Karpas-422 (cell line): ENCODE measurements around the gene BTBD7. TPM values are rescaled to one million over a fixed set of nuclear protein-coding genes. Genes with fewer than 3 reads are reported as not detected.
"Not testable (repeated sequence)": the region's sequence is repeated elsewhere in the genome, so short reads cannot be mapped to it uniquely, and the experiment has no call there.

Experiments
- DNase-seq: peaks from one replicate; pipeline ENCODE4 v3.0.0-alpha.2; 2015
- H2AFZ ChIP-seq: fragments of 200-600 bp; sonication (generic); 2 replicates; pipeline ENCODE4 v1.6.1; 2014; ENCODE audit warnings: antibody characterized with exemption, low read length, mixed read lengths
- H3K27ac ChIP-seq: fragments of 200-600 bp; sonication (generic); 2 replicates; pipeline ENCODE4 v1.5.1; 2014; ENCODE audit warnings: mild to moderate bottlenecking, low read length, moderate library complexity
- H3K27me3 ChIP-seq: fragments of 200-600 bp; sonication (generic); 2 replicates; pipeline ENCODE4 v1.6.1; 2014; ENCODE audit warnings: low read length, mixed read lengths
- H3K36me3 ChIP-seq: fragments of 200-600 bp; sonication (generic); 2 replicates; pipeline ENCODE4 v1.6.1; 2014; ENCODE audit warnings: low read length, mixed read lengths; ENCODE audit not compliant: insufficient read depth
- H3K4me1 ChIP-seq: fragments of 200-600 bp; sonication (generic); 2 replicates; pipeline ENCODE4 v1.6.1; 2014; ENCODE audit warnings: mild to moderate bottlenecking, low read length, mixed read lengths
- H3K4me2 ChIP-seq: fragments of 200-600 bp; sonication (generic); 2 replicates; pipeline ENCODE4 v1.6.1; 2014; ENCODE audit warnings: low read length, low read depth, mild to moderate bottlenecking; ENCODE audit not compliant: poor library complexity, severe bottlenecking
- H3K4me3 ChIP-seq: fragments of 200-600 bp; sonication (generic); 2 replicates; pipeline ENCODE4 v1.5.1; 2014; ENCODE audit warnings: mild to moderate bottlenecking, antibody characterized with exemption, low read length, mixed read lengths
- H3K79me2 ChIP-seq: fragments of 200-600 bp; sonication (generic); 2 replicates; pipeline ENCODE4 v1.6.1; 2014; ENCODE audit warnings: mild to moderate bottlenecking, low read length, mixed read lengths
- H3K9ac ChIP-seq: fragments of 200-600 bp; sonication (generic); 2 replicates; pipeline ENCODE4 v1.6.0; 2014; ENCODE audit warnings: low read length
- H3K9me2 ChIP-seq: fragments of 200-600 bp; sonication (generic), shearing (Covaris generic); replicated peaks from 2 replicates; pipeline ENCODE4 v1.6.0; 2014; ENCODE audit warnings: mild to moderate bottlenecking, low read length, moderate library complexity; ENCODE audit not compliant: insufficient read depth
- H3K9me3 ChIP-seq: fragments of 300-700, 200-600 bp; sonication (generic); 2 replicates; pipeline ENCODE4 v1.6.1; 2014; ENCODE audit warnings: low read length, mixed read lengths
- H4K20me1 ChIP-seq: fragments of 200-600 bp; sonication (generic); 2 replicates; pipeline ENCODE4 v1.6.1; 2014; ENCODE audit warnings: mild to moderate bottlenecking, antibody characterized with exemption, low read length, low read depth; ENCODE audit not compliant: insufficient read depth
- total RNA-seq: library from RNA; depleted of rRNA; stranded (reverse); fragments of >200 nt; shearing (Covaris generic); gene quantifications from 2 replicates; pipeline ENCODE4 v1.2.3, GENCODE V29; 2014; ENCODE audit warnings: low replicate concordance

BTBD7 gene
- total RNA-seq, 1 experiment from 2014 or later = 27.4 TPM

DNA sequence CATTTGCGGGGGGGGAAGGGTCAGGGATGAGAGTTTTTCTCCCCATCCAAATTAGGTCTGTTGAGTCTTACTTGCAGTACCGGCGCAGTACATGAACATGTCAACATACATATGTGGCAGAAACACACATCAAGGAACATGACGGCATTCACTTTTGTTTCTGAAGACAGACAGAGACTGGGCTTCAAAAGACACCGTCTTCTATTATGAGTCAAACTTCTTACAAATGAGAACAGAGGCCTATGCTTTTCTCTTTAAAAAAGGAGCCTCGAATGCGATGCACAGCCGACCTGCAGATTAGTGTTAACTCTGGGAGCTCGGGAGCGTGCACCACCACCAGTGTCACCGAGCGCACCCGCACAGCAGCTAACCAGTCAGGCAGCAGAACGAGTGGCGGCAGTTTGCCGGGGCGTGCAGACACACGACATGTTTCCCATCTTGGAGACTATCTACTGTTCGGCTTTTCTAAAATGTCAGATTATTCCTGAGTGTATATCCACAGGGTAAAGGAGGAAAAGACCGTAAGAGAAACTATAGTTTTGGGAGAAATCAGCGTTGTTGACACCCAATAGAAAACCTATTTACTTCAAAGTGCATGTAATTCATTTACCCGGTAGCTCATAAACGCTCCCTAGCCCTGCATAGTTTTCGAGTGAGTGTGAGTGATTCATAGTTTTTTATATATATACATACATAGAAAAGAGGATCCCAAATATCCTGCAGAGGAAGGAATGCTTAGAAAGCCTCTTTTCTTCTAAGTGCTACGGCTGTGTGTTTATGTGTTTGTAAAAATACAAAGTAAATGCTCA is 92.8 kb downstream of the BTBD7 start:
- Histone ChIP-seq H3K36me3 (peaks cover 17% of the 10 kb centered on the region; the same call in 1 of the 2 replicates), H3K27me3 (no peaks in the 10 kb centered on the region), H3K27ac (no peak overlapping the region), H3K9me2 (no peaks in the 10 kb centered on the region), H3K4me3 (no peak overlapping the region), H3K9ac (no peak overlapping the region), H3K4me2 (no peak overlapping the region), H3K4me1 (no peaks in the 10 kb centered on the region), H3K79me2 (no peaks in the 10 kb centered on the region), H3K9me3 (no peaks in the 10 kb centered on the region), H4K20me1 (no peaks in the 10 kb centered on the region), H2AFZ (no peak overlapping the region)
- DNase-seq = no peak

DNA sequence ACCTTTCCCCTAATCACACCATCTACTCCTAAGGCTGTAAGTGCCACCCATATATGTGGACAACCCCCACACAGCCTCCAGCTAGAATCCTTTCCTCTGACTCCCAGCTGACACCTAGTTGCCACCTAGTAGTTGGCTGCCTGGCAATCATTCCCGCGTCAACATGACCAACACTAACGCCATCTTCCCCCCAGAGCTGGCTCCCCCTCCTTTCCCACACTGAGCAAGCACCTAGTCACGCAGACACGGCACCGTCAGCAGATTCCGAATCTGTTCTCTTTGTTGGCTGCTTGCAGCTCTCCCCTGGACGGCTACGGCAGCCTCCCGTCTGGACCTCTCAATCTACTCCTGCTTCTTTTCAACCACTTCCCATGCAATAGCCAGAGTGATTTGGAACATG is 98.0 kb downstream of the BTBD7 start:
- no peak for DNase-seq
- 0 out of 2 replicates have a peak, but pooled peaks cover 1% of the 10 kb centered on the region for H3K36me3 ChIP-seq
- no peaks in the 10 kb centered on the region for H3K79me2 ChIP-seq
- no peaks in the 10 kb centered on the region; the same call in 1 of the 2 replicates for H4K20me1 ChIP-seq
- H3K9me2 ChIP-seq = no peaks in the 10 kb centered on the region
- no peak overlapping the region for H3K27ac ChIP-seq
- no peak overlapping the region for H2AFZ ChIP-seq
- H3K4me1 ChIP-seq = no peaks in the 10 kb centered on the region
- no peak overlapping the region for H3K4me3 ChIP-seq
- no peaks in the 10 kb centered on the region for H3K27me3 ChIP-seq
- no peak overlapping the region for H3K9ac ChIP-seq
- no peaks in the 10 kb centered on the region for H3K9me3 ChIP-seq
- H3K4me2 ChIP-seq = no peak overlapping the region

- H3K9me2 ChIP-seq, H3K79me2 ChIP-seq, H3K27ac ChIP-seq: not testable (repeated sequence)
These were observed 99.8 kb downstream of the BTBD7 start for GRCh38 chr14:93233078-93233477.

GRCh38 chr14:93232159-93232558 is 100.7 kb downstream of the BTBD7 start:
- Histone ChIP-seq H3K4me2 (no peak overlapping the region), H3K9me3 (no peaks in the 10 kb centered on the region), H3K9ac (no peak overlapping the region), H3K36me3 (peaks cover 5% of the 10 kb centered on the region; the same call in 1 of the 2 replicates), H3K27me3 (no peaks in the 10 kb centered on the region), H3K4me1 (no peaks in the 10 kb centered on the region), H4K20me1 (no peaks in the 10 kb centered on the region; the same call in 1 of the 2 replicates), H3K9me2 (no peaks in the 10 kb centered on the region), H2AFZ (no peak overlapping the region), H3K79me2 (no peaks in the 10 kb centered on the region), H3K4me3 (no peak overlapping the region), H3K27ac (no peak overlapping the region)
- no peak for DNase-seq

More at GRCh38 chr14:93233078-93233477, 99.8 kb downstream of the BTBD7 start:
- not testable (repeated sequence) for H3K36me3 ChIP-seq, DNase-seq, H3K27me3 ChIP-seq, H3K4me2 ChIP-seq, H3K4me1 ChIP-seq, H3K9me3 ChIP-seq, H2AFZ ChIP-seq, H4K20me1 ChIP-seq, H3K4me3 ChIP-seq, H3K9ac ChIP-seq

- H3K27ac ChIP-seq = no peak overlapping the region
- no peak overlapping the region for H3K9ac ChIP-seq
- H2AFZ ChIP-seq = no peak overlapping the region
- peaks cover 5% of the 10 kb centered on the region; the same call in 1 of the 2 replicates for H3K36me3 ChIP-seq
- H3K9me2 ChIP-seq = no peaks in the 10 kb centered on the region
- no peak overlapping the region for H3K4me3 ChIP-seq
- H3K27me3 ChIP-seq = no peaks in the 10 kb centered on the region
- H3K9me3 ChIP-seq = no peaks in the 10 kb centered on the region
- H4K20me1 ChIP-seq = no peaks in the 10 kb centered on the region; the same call in 1 of the 2 replicates
- H3K4me2 ChIP-seq = no peak overlapping the region
- H3K79me2 ChIP-seq = no peaks in the 10 kb centered on the region
- DNase-seq = no peak
- H3K4me1 ChIP-seq = no peaks in the 10 kb centered on the region
These were observed 101.5 kb downstream of the BTBD7 start for GRCh38 chr14:93231129-93231979.

GRCh38 chr14:93230539-93230938 is 102.3 kb downstream of the BTBD7 start:
- Histone ChIP-seq H2AFZ (no peak overlapping the region), H3K4me2 (no peak overlapping the region), H3K4me3 (no peak overlapping the region), H3K9me2 (no peaks in the 10 kb centered on the region), H3K27me3 (no peaks in the 10 kb centered on the region), H3K4me1 (no peaks in the 10 kb centered on the region), H3K36me3 (peaks cover 8% of the 10 kb centered on the region; the same call in 1 of the 2 replicates), H3K9me3 (no peaks in the 10 kb centered on the region), H3K9ac (no peak overlapping the region), H4K20me1 (no peaks in the 10 kb centered on the region; the same call in 1 of the 2 replicates), H3K79me2 (no peaks in the 10 kb centered on the region), H3K27ac (no peak overlapping the region)
- no peak for DNase-seq

DNA sequence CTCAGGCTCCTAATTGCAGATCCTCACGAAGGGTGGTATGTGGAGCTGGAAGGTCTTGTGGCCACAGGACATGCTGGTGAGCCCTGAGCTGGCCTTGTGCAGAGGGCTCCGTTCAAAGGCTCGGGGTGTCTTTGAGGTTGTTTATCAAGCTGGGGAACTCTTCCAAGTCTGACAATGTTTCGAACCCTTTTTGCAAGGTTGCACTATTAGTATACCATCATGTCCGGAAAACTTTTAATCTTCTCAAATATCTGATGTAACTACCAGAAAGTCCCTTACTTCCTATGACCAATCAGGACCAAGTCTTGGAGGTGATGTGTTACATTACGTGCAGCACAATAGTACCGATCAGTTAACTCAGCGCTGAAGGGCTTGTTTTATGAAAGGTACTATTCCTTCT is 104.3 kb downstream of the BTBD7 start:
- DNase-seq = no peak
- H3K4me3 ChIP-seq = no peak overlapping the region
- no peaks in the 10 kb centered on the region for H3K4me1 ChIP-seq
- peaks cover 15% of the 10 kb centered on the region; the same call in 1 of the 2 replicates for H3K36me3 ChIP-seq
- no peak overlapping the region for H3K27ac ChIP-seq
- no peaks in the 10 kb centered on the region for H3K9me3 ChIP-seq
- H3K9ac ChIP-seq = no peak overlapping the region
- H4K20me1 ChIP-seq = no peaks in the 10 kb centered on the region
- no peak overlapping the region for H2AFZ ChIP-seq
- no peak overlapping the region for H3K4me2 ChIP-seq
- no peaks in the 10 kb centered on the region for H3K9me2 ChIP-seq
- H3K27me3 ChIP-seq = no peaks in the 10 kb centered on the region
- H3K79me2 ChIP-seq = no peaks in the 10 kb centered on the region

DNA sequence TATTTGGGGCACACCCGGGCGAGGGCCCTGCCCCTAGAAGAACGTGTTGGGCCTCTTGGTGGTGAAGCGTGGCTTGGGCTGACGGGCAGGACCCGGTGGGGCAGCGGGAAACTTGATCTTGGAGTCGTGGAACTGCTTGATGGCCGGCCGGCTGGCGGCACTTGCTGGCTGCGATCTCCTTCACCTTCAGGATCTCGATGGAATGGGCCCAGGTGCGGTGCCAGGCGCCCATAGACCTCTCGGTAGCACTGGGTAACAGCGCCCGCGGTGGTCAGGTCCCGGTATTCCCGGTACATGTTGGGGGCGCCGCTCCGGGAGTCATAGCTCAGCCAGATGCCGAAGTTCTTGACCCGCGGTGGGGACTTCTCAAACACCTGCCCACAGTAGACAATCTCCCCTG is 109.3 kb downstream of the BTBD7 start:
- H3K4me1 ChIP-seq = peaks cover 2% of the 10 kb centered on the region; the same call in 1 of the 2 replicates
- H3K79me2 ChIP-seq = no peaks in the 10 kb centered on the region
- no peaks in the 10 kb centered on the region for H3K9me2 ChIP-seq
- H3K4me3 ChIP-seq = no peak overlapping the region
- no peak for DNase-seq
- no peak overlapping the region for H3K27ac ChIP-seq
- no peak overlapping the region for H3K4me2 ChIP-seq
- no peak overlapping the region for H2AFZ ChIP-seq
- no peaks in the 10 kb centered on the region for H3K9me3 ChIP-seq
- H3K27me3 ChIP-seq = no peaks in the 10 kb centered on the region
- H3K36me3 ChIP-seq = peaks cover 37% of the 10 kb centered on the region
- H3K9ac ChIP-seq = no peak overlapping the region
- H4K20me1 ChIP-seq = no peaks in the 10 kb centered on the region
